Measurements from ENCODE around the gene NT5DC3.

NT5DC3 gene

GRCh38 chr12:103791350-103791920 lies 49.6 kb downstream of the NT5DC3 start:
- FAIRE-seq (no peak), DNase-seq (ENCODE audit: extremely low spot score, insufficient read length, low read depth) (no peak)

DNA sequence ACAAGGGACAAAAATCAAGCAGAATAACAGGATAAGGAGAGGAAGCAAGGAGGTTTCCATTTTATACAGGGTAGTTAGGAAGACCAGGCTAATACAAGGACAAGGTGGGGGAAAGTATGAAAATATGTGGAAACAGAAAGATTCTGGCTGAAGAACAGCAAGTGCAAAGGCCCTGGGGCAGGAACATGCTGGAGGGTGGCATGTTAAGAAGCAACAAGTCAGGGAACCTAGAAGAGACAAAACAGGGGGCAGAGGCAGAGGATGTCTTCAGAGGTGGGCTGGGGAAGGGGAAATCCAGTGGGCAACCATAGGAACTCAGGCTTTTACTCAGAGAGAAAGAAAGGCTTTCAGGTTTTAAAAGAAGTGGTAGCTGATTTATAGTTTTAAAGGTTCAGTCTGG lies 54.8 kb downstream of the NT5DC3 start:
- FAIRE-seq (no peak), DNase-seq (ENCODE audit: extremely low spot score, insufficient read length, low read depth) (no peak)

DNA sequence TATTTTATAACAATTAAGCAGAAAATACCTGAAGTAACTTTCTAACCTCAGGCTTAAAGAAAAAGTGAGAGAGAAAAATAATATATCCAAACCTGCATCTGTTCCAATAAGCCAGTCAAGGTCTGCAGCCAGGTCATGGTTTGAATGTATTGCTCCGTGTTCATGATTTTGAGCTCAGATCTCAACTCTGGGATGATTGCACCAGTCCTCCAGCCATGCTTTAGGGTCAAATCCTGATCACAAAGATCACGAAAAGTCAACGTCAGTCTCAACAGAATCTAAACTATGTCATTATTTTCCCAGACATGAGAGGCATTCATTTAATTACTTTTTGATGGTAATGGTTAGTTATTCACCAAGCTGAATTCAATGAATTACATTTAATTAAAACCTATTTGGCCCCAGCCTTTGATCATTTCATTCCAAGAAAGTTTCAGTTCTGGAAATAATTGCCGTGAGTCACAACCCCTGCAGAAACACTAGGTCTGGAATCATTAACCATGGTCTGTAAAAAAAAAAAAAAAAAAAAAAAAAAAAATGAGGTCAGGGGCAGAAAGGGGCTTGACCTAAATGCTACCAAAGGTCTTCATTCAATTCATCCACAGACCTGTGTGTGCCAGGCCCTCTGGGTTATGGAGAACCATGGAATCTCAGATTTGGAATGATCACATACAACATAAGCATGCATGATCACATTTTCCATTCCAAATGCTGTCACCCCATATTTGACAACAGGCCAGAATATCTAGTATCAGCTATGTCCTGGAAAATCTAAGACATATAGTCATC lies 55.6 kb downstream of the NT5DC3 start:
- FAIRE-seq (no peak), DNase-seq (ENCODE audit: extremely low spot score, insufficient read length, low read depth) (no peak)

- DNase-seq (ENCODE audit: extremely low spot score, insufficient read length, low read depth) (no peak), FAIRE-seq (no peak)
Observed at GRCh38 chr12:103783744-103784664, 57.0 kb downstream of the NT5DC3 start.

DNA sequence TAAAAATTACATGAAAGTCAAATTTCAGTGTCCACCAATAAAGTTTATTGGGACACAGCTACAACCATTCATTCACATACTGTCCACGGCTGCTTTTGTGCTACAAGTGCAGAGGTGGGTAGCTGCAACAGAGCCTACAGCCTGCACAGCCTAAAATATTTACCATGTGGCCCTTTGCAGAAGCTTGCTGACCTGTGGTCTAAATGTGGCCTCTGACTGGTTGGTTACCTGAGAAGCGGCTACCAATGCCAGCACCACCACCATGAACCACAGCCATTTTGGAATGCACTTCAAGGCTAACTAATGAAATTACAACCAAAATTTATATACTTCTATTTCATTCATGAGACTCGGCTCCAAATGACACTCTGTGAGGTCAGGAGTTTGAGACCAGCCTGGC lies 58.6 kb downstream of the NT5DC3 start:
- DNase-seq (ENCODE audit: extremely low spot score, insufficient read length, low read depth) (no peak), FAIRE-seq (no peak)

GRCh38 chr12:103780992-103781391 lies 60.0 kb downstream of the NT5DC3 start:
- FAIRE-seq: no peak

GRCh38 chr12:103780093-103780440 lies 61.0 kb downstream of the NT5DC3 start:
- FAIRE-seq: no peak
- DNase-seq (ENCODE audit: extremely low spot score, insufficient read length, low read depth): no peak

More at GRCh38 chr12:103780992-103781391, 60.0 kb downstream of the NT5DC3 start:
- DNase-seq (ENCODE audit: extremely low spot score, insufficient read length, low read depth): no peak

- no peak for FAIRE-seq
- DNase-seq (ENCODE audit: extremely low spot score, insufficient read length, low read depth): no peak
Observed at GRCh38 chr12:103779410-103780092, 61.5 kb downstream of the NT5DC3 start.

DNA sequence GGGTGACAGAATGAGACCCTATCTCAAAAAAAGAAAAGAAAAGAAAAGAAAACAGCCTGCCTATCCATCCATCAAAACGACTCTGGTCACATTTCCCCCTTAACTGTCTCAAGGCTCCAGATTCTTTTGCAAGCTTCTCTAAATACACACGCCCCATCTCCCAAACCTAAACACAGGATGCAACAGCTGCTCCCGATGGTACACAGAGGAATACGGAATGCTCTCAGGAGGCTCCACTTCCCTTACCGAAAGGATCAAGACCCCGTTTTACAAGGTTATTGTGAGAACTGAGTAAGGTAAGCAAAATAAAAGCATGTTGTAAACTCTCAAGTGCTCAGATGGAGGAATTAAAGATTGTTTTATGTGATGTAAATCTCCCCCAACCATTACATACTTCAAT lies 62.3 kb downstream of the NT5DC3 start:
- FAIRE-seq (no peak), DNase-seq (ENCODE audit: extremely low spot score, insufficient read length, low read depth) (no peak)

DNA sequence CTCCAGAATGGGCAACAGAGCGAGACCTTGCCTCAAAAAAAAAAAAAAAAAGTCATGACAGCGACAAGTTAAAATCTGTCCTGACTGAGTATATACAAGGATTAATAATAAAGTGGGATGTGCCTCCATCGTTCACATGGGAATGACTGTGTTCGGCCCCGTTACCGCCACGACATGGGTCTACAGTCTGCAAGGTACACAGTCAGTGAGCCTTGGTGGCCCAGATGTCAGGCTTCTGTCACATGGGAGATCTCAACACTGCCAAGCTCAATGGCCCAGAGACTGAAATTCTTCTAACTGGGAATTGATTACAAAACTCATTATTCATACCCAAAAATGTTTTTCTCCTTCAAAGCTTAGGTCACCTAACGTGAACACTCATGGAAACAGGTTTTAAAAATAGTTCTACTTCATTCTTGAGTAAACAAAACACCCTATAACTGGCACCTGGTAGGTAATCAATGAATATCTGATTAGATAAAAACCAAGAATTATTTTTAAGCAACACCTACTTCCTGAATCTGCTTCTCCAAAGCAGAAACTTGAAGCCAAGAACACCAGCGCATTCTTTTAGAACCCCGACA lies 66.0 kb downstream of the NT5DC3 start:
- no peak for FAIRE-seq
- no peak for DNase-seq (ENCODE audit: extremely low spot score, insufficient read length, low read depth)

DNA sequence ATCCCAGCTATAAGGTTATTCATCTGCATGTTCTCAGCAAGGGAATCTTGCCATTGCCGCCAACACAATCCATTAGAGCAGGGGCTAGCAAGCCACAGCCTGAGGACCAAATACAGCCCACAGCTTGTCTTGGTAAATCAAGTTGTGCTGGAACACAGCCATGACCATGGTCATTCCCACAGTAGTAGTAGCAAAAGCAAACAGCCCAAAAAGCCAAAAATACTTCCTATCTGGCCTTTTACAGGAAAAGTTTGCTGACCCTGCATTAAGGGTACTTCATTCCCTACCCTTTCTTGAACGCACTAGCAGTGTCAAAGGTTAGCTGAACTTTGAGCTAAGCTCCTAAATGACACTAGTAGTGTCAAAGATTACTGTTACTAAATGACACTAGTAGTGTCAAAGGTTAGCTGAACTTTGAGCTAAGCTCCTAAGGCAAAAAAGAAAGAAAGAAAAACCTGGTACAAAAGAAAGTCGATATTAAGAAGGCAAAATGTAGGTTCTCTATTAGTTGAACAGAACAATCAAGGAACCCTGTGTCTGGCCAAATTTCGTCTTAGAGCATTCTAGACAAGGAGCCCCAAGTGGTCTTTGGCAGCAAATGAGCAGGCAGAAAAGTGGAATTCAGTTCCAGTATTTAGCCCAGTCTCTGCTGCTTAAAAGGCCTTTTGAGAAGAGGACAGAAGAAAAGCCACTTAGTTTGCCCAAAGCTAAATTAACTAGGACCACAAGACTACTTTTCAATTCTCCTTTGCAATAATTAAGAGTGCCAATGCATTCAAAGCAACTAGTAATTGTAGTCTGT lies 67.7 kb downstream of the NT5DC3 start:
- DNase-seq (ENCODE audit: extremely low spot score, insufficient read length, low read depth): no peak

GRCh38 chr12:103772367-103773108 lies 68.5 kb downstream of the NT5DC3 start:
- FAIRE-seq: no peak

More for the DNA sequence above, 67.7 kb downstream of the NT5DC3 start:
- FAIRE-seq: no peak

DNA sequence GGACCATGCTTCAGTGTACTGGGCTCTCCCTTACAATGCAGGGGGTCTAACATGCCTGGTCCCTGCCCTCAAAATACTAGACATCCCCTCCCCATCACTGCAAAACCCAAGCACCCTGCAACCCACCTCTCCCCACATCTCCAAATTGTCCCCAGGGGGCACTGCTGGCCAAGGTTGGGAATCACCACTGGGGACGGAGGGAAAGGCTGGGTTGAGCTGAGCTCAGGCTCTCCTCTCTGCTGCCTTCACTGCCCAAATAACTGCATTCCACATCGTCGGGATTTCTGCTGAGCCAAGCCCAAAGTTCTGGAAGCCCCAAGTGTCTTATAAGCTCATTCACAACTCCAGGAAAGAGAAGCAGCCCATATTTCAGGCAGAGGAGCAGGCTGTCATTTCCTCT lies 69.6 kb downstream of the NT5DC3 start:
- no peak for DNase-seq (ENCODE audit: extremely low spot score, insufficient read length, low read depth)

More at GRCh38 chr12:103772367-103773108, 68.5 kb downstream of the NT5DC3 start:
- no peak for DNase-seq (ENCODE audit: extremely low spot score, insufficient read length, low read depth)

GRCh38 chr12:103769240-103769945 lies 71.6 kb downstream of the NT5DC3 start:
- DNase-seq (ENCODE audit: extremely low spot score, insufficient read length, low read depth): no peak
- no peak for FAIRE-seq

More for the DNA sequence above, 69.6 kb downstream of the NT5DC3 start:
- FAIRE-seq: no peak

DNA sequence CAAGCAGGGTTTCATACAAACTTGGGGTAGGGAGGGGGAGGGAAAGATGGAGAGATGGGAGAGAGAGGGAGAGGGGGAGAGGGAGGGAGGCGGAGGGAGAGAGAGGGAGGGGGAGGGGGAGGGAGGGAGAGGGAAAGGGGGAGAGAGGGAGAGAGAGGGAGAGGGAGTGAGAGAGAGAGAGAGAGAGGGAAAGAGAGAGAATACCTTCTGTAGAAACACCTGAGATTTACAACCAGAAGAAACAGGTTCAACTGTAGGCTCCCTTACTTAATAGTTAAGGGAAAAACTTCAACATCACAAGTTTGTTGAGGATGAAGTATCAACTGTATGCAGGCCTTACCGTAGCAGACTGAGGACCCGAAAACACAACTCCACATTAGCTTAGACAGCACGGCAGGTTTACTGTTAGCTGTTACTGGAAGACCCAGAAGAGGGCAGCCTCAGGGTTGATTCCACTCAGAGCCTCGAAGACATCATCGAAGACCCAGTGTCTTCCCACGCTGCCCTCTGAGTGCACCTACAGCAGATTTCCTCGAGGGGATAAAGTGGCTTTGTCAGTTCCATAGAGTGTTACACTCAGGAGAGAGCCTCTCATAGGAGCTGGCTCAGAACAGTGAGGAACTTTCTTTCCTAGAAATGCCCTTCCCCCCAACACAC lies 72.4 kb downstream of the NT5DC3 start:
- no peak for DNase-seq (ENCODE audit: extremely low spot score, insufficient read length, low read depth)
- FAIRE-seq: no peak

GRCh38 chr12:103766028-103766427 lies 75.0 kb downstream of the NT5DC3 start:
- no peak for DNase-seq (ENCODE audit: extremely low spot score, insufficient read length, low read depth)
- no peak for FAIRE-seq

- FAIRE-seq: no peak
- DNase-seq (ENCODE audit: extremely low spot score, insufficient read length, low read depth): no peak
Observed at GRCh38 chr12:103765322-103765721, 75.7 kb downstream of the NT5DC3 start.
